ENCODE data around the gene TMEM205. TPM values are rescaled to one million over a fixed set of nuclear protein-coding genes. Genes with fewer than 3 reads are reported as not detected.
"Not testable (repeated sequence)": the region's sequence is repeated elsewhere in the genome, so short reads cannot be mapped to it uniquely, and the experiment has no call there.

Gene TMEM205
- total RNA-seq (2014; rRNA removed; shearing (Covaris generic)), result 74.7 and 139 TPM in 2 replicates

DNA sequence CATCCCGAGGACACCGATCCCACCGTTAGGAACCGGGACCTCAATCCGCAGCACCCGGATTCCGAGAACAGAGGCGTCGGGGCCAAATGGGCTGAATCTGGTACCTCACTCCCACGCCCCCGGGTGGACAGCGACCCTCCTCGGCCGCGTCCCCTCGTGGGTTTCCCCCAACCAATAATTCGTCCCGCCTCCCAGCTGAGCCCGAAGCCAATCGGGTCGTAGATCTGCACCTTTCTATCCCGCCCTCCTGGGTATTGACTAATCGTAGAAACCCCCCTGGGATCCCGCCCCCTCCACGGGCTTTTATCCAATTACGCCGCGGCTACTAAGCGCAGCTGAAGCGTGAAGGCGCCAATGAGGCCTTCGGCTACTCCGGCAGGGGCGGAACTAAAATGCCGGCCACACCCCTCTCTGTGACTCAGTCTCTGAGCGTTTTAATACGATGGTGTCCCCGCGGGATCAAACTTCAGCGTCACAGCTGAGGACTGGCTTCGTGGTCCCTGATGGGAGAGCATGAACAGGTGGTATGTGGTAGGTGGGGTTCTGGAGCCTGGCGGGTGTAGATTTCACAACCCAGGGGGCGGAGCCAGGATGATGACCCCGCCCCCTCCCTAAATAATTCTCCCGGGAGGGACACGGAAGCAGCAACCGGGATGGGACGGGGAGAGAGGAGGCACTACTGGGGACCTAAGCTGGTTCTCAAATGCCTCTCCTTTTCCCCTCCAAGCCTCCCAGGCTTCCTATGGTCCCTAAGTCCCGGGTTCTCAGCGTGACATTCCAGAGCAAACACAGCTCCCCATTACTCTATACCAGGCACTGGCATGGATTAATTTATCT lies at the start of gene TMEM205, which contains the start of gene CCDC159:
TSS of gene TMEM205 (minus strand) at position 165 of the 837 bp plus-strand sequence. CDS start 649 bp downstream, outside the sequence.
TSS of gene CCDC159 (plus strand) at position 416 of the 837 bp plus-strand sequence. CDS start at position 504, 88 bp downstream.
- DNase-seq (ENCODE audit: low spot score), result peak; percentile 97

DNA sequence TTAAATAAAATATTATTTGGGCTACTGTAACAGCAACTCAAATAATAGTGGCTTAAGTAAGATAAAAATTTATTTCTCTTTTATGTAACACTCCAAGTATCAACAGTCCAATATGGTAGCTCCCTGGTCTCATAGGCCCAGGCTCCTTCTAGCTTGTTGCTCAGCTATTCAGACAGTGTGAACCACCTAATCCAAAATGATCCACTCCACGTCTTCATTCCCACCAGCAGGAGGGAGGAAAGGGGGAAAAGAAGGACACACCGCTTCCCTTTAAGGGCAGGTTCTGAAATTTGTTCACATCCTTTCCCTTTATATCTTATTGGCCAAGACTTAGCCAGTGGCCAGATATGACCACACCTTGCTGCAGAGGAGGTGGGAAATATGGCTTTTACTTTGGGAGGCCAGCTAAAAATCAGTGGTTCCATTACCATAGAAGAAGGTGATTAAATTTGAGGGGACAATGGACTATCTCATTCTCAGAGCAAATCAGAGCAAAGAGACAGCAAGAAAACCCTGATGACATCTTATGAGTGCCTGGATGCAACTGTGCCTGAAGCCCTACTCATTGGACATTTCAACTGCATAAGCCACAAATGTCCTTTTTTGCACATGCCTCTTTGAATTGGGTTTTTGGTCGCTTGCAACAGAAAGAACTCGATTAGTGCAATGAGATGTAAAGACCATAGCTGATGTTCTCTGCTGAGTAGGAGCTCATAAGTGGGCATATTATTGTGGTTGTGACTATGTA lies 45.0 kb upstream of the TMEM205 start:
- no peak for DNase-seq (ENCODE audit: low spot score)

GRCh38 chr19:11390359-11390758 lies 44.3 kb upstream of the TMEM205 start:
- DNase-seq (ENCODE audit: low spot score), result no peak

DNA sequence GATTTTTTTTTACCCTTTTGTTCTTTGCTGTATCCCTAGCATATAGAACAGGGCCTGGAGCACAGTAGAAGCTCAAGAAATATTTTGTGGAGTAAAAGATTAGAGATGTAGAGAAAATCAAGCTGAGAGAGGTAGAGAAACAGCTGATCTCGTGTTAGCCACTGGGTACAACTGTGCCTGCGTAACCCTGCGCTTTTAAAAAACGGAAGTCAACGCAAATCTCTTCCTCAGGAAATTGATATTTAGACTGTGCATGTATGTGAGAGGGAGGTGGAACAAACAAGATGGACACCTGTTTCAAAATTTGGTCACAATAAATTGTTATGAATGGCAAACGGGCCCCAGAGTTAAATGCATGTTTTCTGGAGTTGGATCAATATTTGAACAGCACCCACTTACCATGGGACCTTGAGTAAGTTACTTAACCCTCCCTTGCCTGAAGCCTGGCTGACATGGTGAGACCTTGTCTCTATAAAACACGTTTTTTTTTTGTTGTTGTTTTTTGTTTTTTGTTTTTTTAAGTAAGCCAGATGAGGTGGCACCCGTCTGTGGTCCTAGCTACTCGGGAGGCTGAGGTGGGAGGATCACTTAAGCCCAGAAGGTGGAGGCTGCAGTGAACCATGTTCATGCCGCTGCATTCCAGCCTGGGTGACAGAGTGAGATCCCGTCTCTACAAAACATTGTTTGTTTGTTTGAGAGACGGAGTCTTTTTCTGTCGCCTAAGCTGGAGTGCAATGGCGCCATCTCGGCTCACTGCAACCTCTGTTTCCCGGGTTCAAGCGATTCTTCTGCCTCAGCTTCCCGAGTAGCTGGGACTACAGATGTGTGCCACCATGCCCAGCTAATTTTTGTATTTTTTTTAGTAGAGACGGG lies 41.3 kb upstream of the TMEM205 start:
- no peak for DNase-seq (ENCODE audit: low spot score)

- no peak for DNase-seq (ENCODE audit: low spot score)
Measured at GRCh38 chr19:11384778-11385129, 38.7 kb upstream of the TMEM205 start.

DNA sequence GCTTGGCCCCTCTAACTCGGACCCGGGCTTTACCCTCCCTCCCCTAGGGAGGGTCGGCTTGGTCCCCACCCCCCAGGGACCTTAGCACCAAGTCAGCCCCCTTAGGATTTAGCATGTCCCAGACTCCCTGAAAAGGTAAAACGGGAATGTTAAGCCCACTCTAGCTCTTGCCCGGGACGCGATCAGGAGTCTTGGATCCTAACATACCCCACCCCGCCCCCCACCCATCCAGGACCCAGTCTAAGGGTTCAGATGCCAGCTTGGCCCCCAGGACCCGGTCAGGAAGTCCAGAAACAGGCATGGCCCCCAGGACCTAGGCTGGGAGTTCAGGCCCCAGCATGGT lies 37.6 kb upstream of the TMEM205 start:
- no peak for DNase-seq (ENCODE audit: low spot score)

DNA sequence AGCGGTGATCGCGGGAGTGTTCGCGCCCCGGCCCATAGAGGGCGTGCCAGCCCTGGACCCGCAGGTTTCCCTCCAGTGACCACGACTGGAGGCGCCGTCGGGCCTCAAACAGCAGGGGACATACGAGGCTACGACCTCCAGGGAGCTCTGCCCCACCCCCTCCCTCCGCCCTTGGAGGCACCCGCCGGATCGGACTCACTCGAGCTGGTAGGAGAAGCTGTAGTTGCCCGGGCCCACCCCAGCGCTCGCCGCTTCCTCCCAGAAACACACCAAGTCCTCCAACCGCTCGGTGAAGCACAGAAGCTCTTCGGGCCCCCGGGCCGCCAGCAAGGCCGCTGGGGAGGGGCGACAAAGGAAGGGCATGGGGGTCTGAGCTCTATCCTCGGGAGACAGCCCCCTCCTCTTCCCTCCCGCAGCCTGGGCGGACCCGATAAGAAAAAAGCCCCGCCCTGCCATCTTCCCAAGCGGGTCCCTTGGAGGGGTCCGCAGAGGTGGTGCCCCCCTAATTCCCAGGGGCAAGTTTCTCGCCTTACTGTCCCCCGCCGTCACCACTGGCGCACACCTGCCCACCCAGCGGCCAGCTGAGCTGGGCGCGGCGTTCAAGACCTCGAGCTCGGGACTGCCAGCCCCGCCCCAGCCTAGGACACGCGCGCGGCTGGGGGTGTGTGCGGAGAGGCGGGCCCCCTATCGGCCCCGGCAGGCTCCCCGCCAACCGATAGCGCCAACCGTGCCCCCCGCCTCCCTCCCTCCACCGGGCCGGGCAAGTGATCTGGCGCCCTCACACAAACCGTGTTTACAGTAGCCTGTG lies 37.0 kb upstream of the TMEM205 start:
- DNase-seq (ENCODE audit: low spot score), result no peak

GRCh38 chr19:11380653-11381537 lies 34.8 kb upstream of the TMEM205 start:
- DNase-seq (ENCODE audit: low spot score), result peak; percentile 97

GRCh38 chr19:11379857-11380350 lies 33.8 kb upstream of the TMEM205 start:
- no peak for DNase-seq (ENCODE audit: low spot score)

DNA sequence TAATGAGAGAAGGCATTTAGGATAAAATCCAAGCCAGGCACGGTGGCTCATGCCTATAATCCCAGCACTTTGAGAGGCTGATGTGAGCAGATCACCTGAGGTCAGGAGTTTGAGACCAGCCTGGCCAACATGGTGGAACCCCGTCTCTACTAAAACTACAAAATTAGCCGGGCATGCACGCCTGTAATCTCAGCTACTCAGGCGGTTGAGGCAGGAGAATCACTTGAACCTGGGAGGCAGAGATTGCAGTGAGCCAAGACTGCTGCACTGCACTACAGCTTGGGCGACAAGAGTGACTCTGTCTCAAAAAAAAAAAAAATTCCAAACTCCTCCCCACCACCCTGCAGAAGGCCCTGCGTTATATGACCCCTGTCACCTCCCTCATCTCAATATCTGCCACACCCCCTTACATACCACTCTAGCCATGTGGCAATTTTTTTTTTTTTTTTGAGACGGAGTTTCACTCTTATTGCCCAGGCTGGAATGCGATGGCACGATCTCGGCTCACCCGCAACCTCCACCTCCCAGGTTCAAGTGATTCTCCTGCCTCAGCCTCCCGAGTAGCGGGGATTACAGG lies 33.3 kb upstream of the TMEM205 start:
- not testable (repeated sequence) for DNase-seq (ENCODE audit: low spot score)

- no peak for DNase-seq (ENCODE audit: low spot score)
Measured at GRCh38 chr19:11378319-11379189, 32.5 kb upstream of the TMEM205 start.

GRCh38 chr19:11377756-11378155 lies 31.7 kb upstream of the TMEM205 start:
- no peak for DNase-seq (ENCODE audit: low spot score)

DNA sequence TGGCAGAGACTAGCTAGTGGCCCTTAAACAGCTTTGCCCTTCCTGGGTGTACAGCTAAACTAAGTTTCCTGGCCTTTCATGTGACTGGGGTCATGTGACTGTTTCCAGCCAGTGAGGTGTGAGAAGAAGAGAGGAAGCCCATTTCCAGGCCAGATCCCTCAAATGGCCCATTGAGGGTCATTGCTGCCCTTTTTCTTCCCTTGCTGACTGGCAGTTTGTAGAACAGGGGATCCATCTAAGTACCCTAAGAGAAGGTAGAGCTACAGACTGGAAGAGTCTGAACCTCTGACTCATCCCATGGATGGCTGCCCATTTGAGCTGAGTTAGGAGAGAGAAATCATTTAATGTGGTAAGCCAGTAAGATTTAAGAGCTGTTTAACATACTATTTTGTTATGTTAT lies 31.2 kb upstream of the TMEM205 start:
- DNase-seq (ENCODE audit: low spot score), result no peak

- no peak for DNase-seq (ENCODE audit: low spot score)
Measured at GRCh38 chr19:11375143-11375948, 29.3 kb upstream of the TMEM205 start.

DNA sequence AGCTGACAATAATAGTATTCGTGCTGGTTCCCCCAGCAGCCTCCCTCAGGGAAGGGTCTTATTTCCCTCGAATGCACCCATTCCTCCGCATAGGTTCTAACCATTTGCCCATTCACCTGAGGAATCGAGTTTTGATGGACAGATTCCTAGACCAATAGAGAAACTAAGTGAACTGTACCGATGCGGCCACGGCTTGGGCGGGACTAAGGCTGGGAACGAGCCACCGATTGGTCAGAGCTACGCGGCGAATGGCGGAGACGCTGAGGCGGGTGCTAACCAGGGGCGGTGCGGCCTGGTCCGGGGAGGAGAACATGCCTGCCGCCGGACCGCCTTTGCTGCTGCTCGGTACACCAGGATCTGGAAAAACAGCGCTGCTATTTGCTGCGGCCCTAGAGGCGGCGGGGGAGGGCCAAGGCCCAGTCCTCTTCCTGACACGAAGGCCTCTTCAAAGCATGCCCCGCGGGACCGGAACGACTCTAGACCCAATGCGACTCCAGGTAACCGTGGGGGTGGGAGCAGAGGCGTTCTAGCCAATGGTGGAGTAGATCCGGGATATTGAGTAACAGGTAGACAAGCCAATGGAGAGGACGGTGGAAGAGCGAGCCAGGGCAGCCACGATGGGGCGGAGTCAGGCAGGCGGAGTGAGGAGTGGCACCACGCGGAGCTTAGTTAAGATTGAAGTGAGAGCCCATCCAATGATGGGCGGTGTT lies 28.5 kb upstream of the TMEM205 start, which contains the start of gene SWSAP1:
TSS of gene SWSAP1 (plus strand) at position 234 of the 710 bp plus-strand sequence. CDS start at position 249, 15 bp downstream.
- DNase-seq (ENCODE audit: low spot score), result peak; percentile 99

DNA sequence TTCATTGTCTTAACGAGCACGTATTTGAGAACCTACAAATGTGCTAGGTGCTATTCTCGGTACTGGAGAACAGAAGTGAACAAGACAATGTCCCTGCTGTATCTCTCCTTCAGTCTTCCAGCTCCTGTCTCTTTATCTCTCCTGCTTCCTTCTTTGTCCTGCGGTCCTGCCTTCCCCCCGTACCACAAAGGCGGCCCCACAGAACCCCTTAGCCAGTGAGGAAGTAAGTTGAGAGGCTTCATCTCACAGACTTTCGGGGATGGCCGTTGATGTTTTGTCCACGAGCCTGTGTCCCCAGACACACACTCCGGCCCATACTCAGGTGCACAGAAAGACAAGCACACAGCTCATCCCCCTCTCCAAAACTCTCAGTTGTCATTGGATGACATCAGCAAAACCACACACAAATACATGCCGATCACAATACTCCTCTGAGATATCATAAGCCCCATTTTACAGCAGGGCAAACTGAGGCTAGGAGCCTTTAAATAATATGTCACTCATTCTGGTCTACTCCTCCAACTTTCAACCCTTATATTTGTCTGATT lies 27.9 kb upstream of the TMEM205 start:
- DNase-seq (ENCODE audit: low spot score), result no peak
